ENCODE data around the gene AUTS2. TPM values are rescaled to one million over a fixed set of nuclear protein-coding genes. Genes with fewer than 3 reads are reported as not detected.

AUTS2 gene
- total RNA-seq, 1 experiment from 2014 or later: 30.1 TPM

- Histone ChIP-seq H3K4me3 (no peak overlapping the region), H3K36me3 (no peaks in the 10 kb centered on the region)
- no peak for DNase-seq
Measured at GRCh38 chr7:69959789-69960499, 361.7 kb downstream of the AUTS2 start.

GRCh38 chr7:69961436-69961835 lies 363.2 kb downstream of the AUTS2 start:
- Histone ChIP-seq H3K27ac (no peak overlapping the region), H3K36me3 (no peaks in the 10 kb centered on the region), H3K9me3 (replicated peaks) (no peaks in the 10 kb centered on the region), H3K27me3 (no peaks in the 10 kb centered on the region), H3K4me1 (peaks cover 2% of the 10 kb centered on the region; the same call in 1 of the 2 replicates), H3K4me3 (no peak overlapping the region)
- DNase-seq: no peak

More at GRCh38 chr7:69959789-69960499, 361.7 kb downstream of the AUTS2 start:
- Histone ChIP-seq H3K4me1 (peaks cover 2% of the 10 kb centered on the region; the same call in 1 of the 2 replicates), H3K27ac (no peak overlapping the region), H3K27me3 (no peaks in the 10 kb centered on the region), H3K9me3 (replicated peaks) (no peaks in the 10 kb centered on the region)

- no peaks in the 10 kb centered on the region for H3K36me3 ChIP-seq
- peaks cover 11% of the 10 kb centered on the region for H3K4me1 ChIP-seq
- no peak overlapping the region for H3K4me3 ChIP-seq
- DNase-seq: peak in 1 of 2 experiments; percentile 22
- no peaks in the 10 kb centered on the region for H3K27me3 ChIP-seq
- H3K27ac ChIP-seq: no peak overlapping the region
- H3K9me3 ChIP-seq (replicated peaks): no peaks in the 10 kb centered on the region
Measured at GRCh38 chr7:69962186-69963065, 364.2 kb downstream of the AUTS2 start.

GRCh38 chr7:69963393-69963792 lies 365.1 kb downstream of the AUTS2 start:
- no peaks in the 10 kb centered on the region for H3K27me3 ChIP-seq
- H3K36me3 ChIP-seq: no peaks in the 10 kb centered on the region
- no peak overlapping the region for H3K4me3 ChIP-seq
- DNase-seq: no peak
- peaks cover 20% of the 10 kb centered on the region for H3K4me1 ChIP-seq
- H3K9me3 ChIP-seq (replicated peaks): no peaks in the 10 kb centered on the region
- no peak overlapping the region for H3K27ac ChIP-seq

GRCh38 chr7:69966766-69967591 lies 368.7 kb downstream of the AUTS2 start:
- Histone ChIP-seq H3K4me1 (peaks cover 20% of the 10 kb centered on the region), H3K36me3 (no peaks in the 10 kb centered on the region), H3K4me3 (no peak overlapping the region), H3K9me3 (replicated peaks) (no peaks in the 10 kb centered on the region), H3K27ac (no peak overlapping the region), H3K27me3 (no peaks in the 10 kb centered on the region)
- peak; percentile 64 to 72 for DNase-seq

- Histone ChIP-seq H3K36me3 (no peaks in the 10 kb centered on the region), H3K27ac (no peak overlapping the region), H3K4me3 (no peak overlapping the region), H3K4me1 (peaks cover 18% of the 10 kb centered on the region), H3K27me3 (no peaks in the 10 kb centered on the region), H3K9me3 (replicated peaks) (no peaks in the 10 kb centered on the region)
- DNase-seq: peak in 1 of 2 experiments; percentile 16
Measured at GRCh38 chr7:69967689-69968450, 369.6 kb downstream of the AUTS2 start.

GRCh38 chr7:69968969-69969556 lies 370.8 kb downstream of the AUTS2 start:
- Histone ChIP-seq H3K4me1 (peaks cover 18% of the 10 kb centered on the region), H3K9me3 (replicated peaks) (no peaks in the 10 kb centered on the region), H3K27me3 (no peaks in the 10 kb centered on the region), H3K36me3 (no peaks in the 10 kb centered on the region), H3K27ac (no peak overlapping the region), H3K4me3 (no peak overlapping the region)
- no peak for DNase-seq

GRCh38 chr7:69981646-69982045 lies 383.4 kb downstream of the AUTS2 start:
- DNase-seq: no peak
- H3K4me3 ChIP-seq: no peak overlapping the region
- H3K27me3 ChIP-seq: no peaks in the 10 kb centered on the region
- H3K36me3 ChIP-seq: no peaks in the 10 kb centered on the region
- H3K4me1 ChIP-seq: peaks cover 13% of the 10 kb centered on the region
- H3K27ac ChIP-seq: no peak overlapping the region
- no peaks in the 10 kb centered on the region for H3K9me3 ChIP-seq (replicated peaks)

- H3K4me1 ChIP-seq: peaks cover 13% of the 10 kb centered on the region
- H3K9me3 ChIP-seq (replicated peaks): no peaks in the 10 kb centered on the region
- peak; percentile 62 to 82 for DNase-seq
- no peak overlapping the region; the same call in 1 of the 2 replicates for H3K27ac ChIP-seq
- no peaks in the 10 kb centered on the region for H3K27me3 ChIP-seq
- H3K4me3 ChIP-seq: no peak overlapping the region
- no peaks in the 10 kb centered on the region for H3K36me3 ChIP-seq
Measured at GRCh38 chr7:69982197-69982596, 383.9 kb downstream of the AUTS2 start.

- DNase-seq: no peak
- H3K9me3 ChIP-seq (replicated peaks): no peaks in the 10 kb centered on the region
Measured at GRCh38 chr7:69989551-69989950, 391.3 kb downstream of the AUTS2 start.

GRCh38 chr7:69992938-69993337 lies 394.7 kb downstream of the AUTS2 start:
- H3K27me3 ChIP-seq: no peaks in the 10 kb centered on the region
- no peak overlapping the region for H3K4me3 ChIP-seq
- no peaks in the 10 kb centered on the region for H3K36me3 ChIP-seq
- H3K9me3 ChIP-seq (replicated peaks): no peaks in the 10 kb centered on the region
- H3K4me1 ChIP-seq: peaks cover 5% of the 10 kb centered on the region; the same call in 1 of the 2 replicates
- H3K27ac ChIP-seq: no peak overlapping the region
- DNase-seq: no peak

More at GRCh38 chr7:69989551-69989950, 391.3 kb downstream of the AUTS2 start:
- Histone ChIP-seq H3K36me3 (no peaks in the 10 kb centered on the region), H3K4me3 (no peak overlapping the region), H3K27me3 (no peaks in the 10 kb centered on the region), H3K27ac (no peak overlapping the region), H3K4me1 (peaks cover 3% of the 10 kb centered on the region; the same call in 1 of the 2 replicates)

GRCh38 chr7:69994218-69994617 lies 395.9 kb downstream of the AUTS2 start:
- Histone ChIP-seq H3K27ac (no peak overlapping the region), H3K9me3 (replicated peaks) (no peaks in the 10 kb centered on the region), H3K27me3 (no peaks in the 10 kb centered on the region), H3K36me3 (no peaks in the 10 kb centered on the region), H3K4me1 (peaks cover 5% of the 10 kb centered on the region; the same call in 1 of the 2 replicates), H3K4me3 (no peak overlapping the region)
- DNase-seq: peak in 1 of 2 experiments; percentile 27

GRCh38 chr7:69994886-69995542 lies 396.7 kb downstream of the AUTS2 start:
- Histone ChIP-seq H3K4me1 (peaks cover 5% of the 10 kb centered on the region; the same call in 1 of the 2 replicates), H3K27ac (no peak overlapping the region), H3K27me3 (no peaks in the 10 kb centered on the region), H3K4me3 (no peak overlapping the region), H3K9me3 (replicated peaks) (no peaks in the 10 kb centered on the region), H3K36me3 (no peaks in the 10 kb centered on the region)
- DNase-seq: no peak

Data from SJCRH30 (cell line).